Thyroid gland (tissue), 4 donors: Measurements from ENCODE around the gene SDC4.

Source experiments
- CTCF ChIP-seq, 6 experiments: fragments of 200-600 bp in 3 of 6; fragments of 450-650 bp in 3 of 6; sonication (generic) in 3 of 6; IDR thresholded peaks; one replicate each; pipeline ENCODE4 v1.5.1; 2016 to 2019; ENCODE audit warnings: antibody characterized with exemption in 6 of 6, mild to moderate bottlenecking in 2 of 6, inconsistent platforms in 1 of 6, moderate library complexity in 1 of 6
- POLR2A ChIP-seq, 2 donors: fragments of 450-650 bp; IDR thresholded peaks; one replicate each; pipeline ENCODE4 v1.6.1; 2017; ENCODE audit warnings: antibody characterized with exemption in 2 of 2, mild to moderate bottlenecking in 2 of 2, moderate library complexity in 1 of 2

- no peak for TF ChIP-seq CTCF (IDR thresholded peaks at IDR 0.05)
- no peak for TF ChIP-seq POLR2A (IDR thresholded peaks at IDR 0.05)
Measured at GRCh38 chr20:45329497-45330319, 18.5 kb downstream of the SDC4 start.
